ENCODE measurements around the gene PBXIP1.

DNA sequence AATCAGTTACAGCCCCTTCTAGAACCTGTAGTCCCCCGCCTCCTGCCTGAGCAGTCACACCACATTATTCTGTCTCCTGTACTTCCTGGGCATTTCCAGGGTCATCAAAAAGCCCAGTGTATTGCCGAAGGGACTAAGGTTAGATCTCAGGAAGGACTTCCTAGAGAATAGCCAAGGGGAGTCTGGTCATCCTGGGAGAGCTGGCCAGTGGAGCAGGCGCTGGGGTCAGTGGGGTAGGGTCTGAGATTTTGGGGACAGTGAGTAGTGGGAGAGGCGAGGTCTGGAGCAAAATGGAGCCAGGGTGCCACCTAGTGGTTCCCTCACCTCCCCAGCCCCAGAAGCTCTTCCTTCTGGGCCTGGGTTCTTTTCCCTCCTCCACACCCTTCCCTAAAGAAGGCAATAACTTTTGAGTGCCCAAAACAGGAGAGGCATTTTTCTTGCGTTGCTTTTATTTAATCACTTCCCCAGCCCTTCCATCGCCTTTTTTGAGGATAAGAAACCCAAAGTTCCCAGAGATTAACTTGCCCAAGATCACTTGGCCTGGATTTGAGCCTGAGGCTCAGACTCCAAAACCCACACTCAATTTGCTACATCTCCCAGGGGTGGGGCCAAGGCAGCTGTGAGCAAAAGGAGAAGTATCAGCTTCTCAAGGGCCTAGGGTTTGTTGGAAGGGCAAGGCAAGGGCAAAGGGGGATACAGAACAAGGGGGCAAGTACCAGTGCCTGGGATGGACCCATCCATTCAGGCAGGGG, 12.1 kb downstream of the PBXIP1 start:
- TF ChIP-seq, protein P1, sequence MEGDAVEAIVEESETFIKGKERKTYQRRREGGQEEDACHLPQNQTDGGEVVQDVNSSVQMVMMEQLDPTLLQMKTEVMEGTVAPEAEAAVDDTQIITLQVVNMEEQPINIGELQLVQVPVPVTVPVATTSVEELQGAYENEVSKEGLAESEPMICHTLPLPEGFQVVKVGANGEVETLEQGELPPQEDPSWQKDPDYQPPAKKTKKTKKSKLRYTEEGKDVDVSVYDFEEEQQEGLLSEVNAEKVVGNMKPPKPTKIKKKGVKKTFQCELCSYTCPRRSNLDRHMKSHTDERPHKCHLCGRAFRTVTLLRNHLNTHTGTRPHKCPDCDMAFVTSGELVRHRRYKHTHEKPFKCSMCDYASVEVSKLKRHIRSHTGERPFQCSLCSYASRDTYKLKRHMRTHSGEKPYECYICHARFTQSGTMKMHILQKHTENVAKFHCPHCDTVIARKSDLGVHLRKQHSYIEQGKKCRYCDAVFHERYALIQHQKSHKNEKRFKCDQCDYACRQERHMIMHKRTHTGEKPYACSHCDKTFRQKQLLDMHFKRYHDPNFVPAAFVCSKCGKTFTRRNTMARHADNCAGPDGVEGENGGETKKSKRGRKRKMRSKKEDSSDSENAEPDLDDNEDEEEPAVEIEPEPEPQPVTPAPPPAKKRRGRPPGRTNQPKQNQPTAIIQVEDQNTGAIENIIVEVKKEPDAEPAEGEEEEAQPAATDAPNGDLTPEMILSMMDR (IDR thresholded peaks at IDR 0.05; ENCODE audit: borderline replicate concordance, extremely low read depth, low read length, poor library complexity, severe bottlenecking): peak; percentile 88
- no peak for TF ChIP-seq EZH2 (IDR thresholded peaks at IDR 0.05; ENCODE audit: borderline replicate concordance, low read depth, low read length, severe bottlenecking)

Data from DND-41 (cell line).